Eye (tissue), 1 donor: ENCODE measurements around the gene CEP68.
"Not testable (repeated sequence)": the region's sequence is repeated elsewhere in the genome, so short reads cannot be mapped to it uniquely, and the experiment has no call there.

Experiments
- DNase-seq: peaks from one replicate; pipeline ENCODE4 v3.0.0-alpha.2; 2015

Gene CEP68

GRCh38 chr2:65031341-65032018 lies 24.7 kb upstream of the CEP68 start:
- no peak for DNase-seq

GRCh38 chr2:65032019-65032975 lies 23.9 kb upstream of the CEP68 start:
- DNase-seq, result no peak

- DNase-seq, result no peak
Observed at GRCh38 chr2:65033178-65033577, 23.0 kb upstream of the CEP68 start.

- DNase-seq, result not testable (repeated sequence)
Observed at GRCh38 chr2:65033667-65034066, 22.5 kb upstream of the CEP68 start.

- DNase-seq, result no peak
Observed at GRCh38 chr2:65035351-65035943, 20.8 kb upstream of the CEP68 start.

GRCh38 chr2:65037178-65037577 lies 19.0 kb upstream of the CEP68 start:
- DNase-seq, result no peak

- no peak for DNase-seq
Observed at GRCh38 chr2:65039640-65040039, 16.6 kb upstream of the CEP68 start.

GRCh38 chr2:65040400-65041261 lies 15.6 kb upstream of the CEP68 start:
- peak; percentile 88 for DNase-seq

- DNase-seq, result no peak
Observed at GRCh38 chr2:65043001-65043400, 13.2 kb upstream of the CEP68 start.

- no peak for DNase-seq
Observed at GRCh38 chr2:65044097-65044735, 12.0 kb upstream of the CEP68 start.

GRCh38 chr2:65045651-65046050 lies 10.6 kb upstream of the CEP68 start:
- DNase-seq, result no peak

- no peak for DNase-seq
Observed at GRCh38 chr2:65046633-65047407, 9.4 kb upstream of the CEP68 start.

GRCh38 chr2:65049010-65049639 lies 7.1 kb upstream of the CEP68 start:
- no peak for DNase-seq

- DNase-seq, result no peak
Observed at GRCh38 chr2:65050931-65051330, 5.3 kb upstream of the CEP68 start.

GRCh38 chr2:65053199-65053598 lies 3.0 kb upstream of the CEP68 start:
- no peak for DNase-seq

GRCh38 chr2:65054749-65055421 lies 1.3 kb upstream of the CEP68 start:
- DNase-seq, result no peak

GRCh38 chr2:65055422-65056214 lies 598 bp upstream of the CEP68 start:
- no peak for DNase-seq

- no peak for DNase-seq
Observed at GRCh38 chr2:65057054-65057375, 799 bp downstream of the CEP68 start.

GRCh38 chr2:65057391-65058052 lies 1.3 kb downstream of the CEP68 start:
- DNase-seq, result no peak
